ENCODE measurements around the gene IFT88. TPM values are rescaled to one million over a fixed set of nuclear protein-coding genes. Genes with fewer than 3 reads are reported as not detected.

Gene IFT88
- total RNA-seq, 1 donor from 2014 or later = 13.6 TPM

GRCh38 chr13:20684546-20684945, 117.6 kb downstream of the IFT88 start:
- Histone ChIP-seq H3K4me1 (no peaks in the 10 kb centered on the region), H3K36me3 (no peaks in the 10 kb centered on the region), H3K4me3 (no peak overlapping the region), H3K9me3 (no peaks in the 10 kb centered on the region), H3K27ac (no peak overlapping the region), H3K27me3 (no peaks in the 10 kb centered on the region)
- intact Hi-C loops (cut with DNase I) = no loop called here
- ATAC-seq (peak; percentile 75), DNase-seq (no peak)
- TF ChIP-seq CTCF (IDR thresholded peaks at IDR 0.05) = no peak

DNA sequence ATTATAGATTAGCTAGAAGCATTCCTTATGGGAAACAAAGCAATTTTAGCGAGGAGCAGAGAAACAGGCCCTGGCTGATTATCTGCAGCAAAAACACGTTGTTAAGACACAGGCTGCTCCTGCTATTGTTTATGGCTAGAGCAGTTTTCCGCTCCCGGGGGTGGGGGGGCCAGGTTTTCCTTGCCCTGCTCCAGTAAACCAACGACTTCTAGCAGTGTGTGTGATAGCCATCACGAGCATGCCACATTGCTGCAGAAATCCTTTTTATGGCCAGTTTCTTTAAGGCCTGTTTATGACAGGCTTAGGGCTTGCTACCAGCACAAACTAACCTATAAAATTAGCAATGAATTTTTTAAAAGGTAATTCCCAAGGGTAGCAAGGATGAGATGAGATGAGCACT, 118.1 kb downstream of the IFT88 start:
- H3K9me3 ChIP-seq = no peaks in the 10 kb centered on the region
- DNase-seq = no peak
- no peak for ATAC-seq
- H3K4me1 ChIP-seq = no peaks in the 10 kb centered on the region
- no peak overlapping the region for H3K27ac ChIP-seq
- no peaks in the 10 kb centered on the region for H3K27me3 ChIP-seq
- intact Hi-C loops (cut with DNase I) = no loop called here
- TF ChIP-seq CTCF (IDR thresholded peaks at IDR 0.05) = no peak
- H3K36me3 ChIP-seq = no peaks in the 10 kb centered on the region
- H3K4me3 ChIP-seq = no peak overlapping the region

DNA sequence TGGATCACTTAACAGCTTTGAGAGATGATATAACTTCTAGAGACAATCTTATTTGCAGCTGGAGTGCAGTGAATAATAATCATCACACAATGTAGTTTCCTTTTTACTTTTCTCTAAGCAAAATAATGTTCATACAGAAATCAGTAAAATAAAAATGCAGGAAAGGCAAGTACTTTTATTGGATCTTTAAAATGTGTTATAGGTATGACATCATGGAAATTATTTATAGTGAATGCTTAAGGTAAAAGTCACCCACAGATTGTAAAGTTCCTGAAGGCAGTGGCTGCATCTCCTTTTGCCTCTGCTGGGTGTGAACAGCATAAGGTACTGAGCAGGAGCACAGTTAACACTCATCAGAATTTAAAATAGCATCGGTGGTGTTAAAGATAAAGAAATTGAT, 119.2 kb downstream of the IFT88 start:
- Histone ChIP-seq H3K27me3 (no peaks in the 10 kb centered on the region), H3K27ac (no peak overlapping the region), H3K9me3 (no peaks in the 10 kb centered on the region), H3K4me1 (no peaks in the 10 kb centered on the region), H3K4me3 (no peak overlapping the region), H3K36me3 (peaks cover 9% of the 10 kb centered on the region)
- intact Hi-C loops (cut with DNase I) = no loop called here
- DNase-seq = no peak
- no peak for TF ChIP-seq CTCF (IDR thresholded peaks at IDR 0.05)
- no peak for ATAC-seq

DNA sequence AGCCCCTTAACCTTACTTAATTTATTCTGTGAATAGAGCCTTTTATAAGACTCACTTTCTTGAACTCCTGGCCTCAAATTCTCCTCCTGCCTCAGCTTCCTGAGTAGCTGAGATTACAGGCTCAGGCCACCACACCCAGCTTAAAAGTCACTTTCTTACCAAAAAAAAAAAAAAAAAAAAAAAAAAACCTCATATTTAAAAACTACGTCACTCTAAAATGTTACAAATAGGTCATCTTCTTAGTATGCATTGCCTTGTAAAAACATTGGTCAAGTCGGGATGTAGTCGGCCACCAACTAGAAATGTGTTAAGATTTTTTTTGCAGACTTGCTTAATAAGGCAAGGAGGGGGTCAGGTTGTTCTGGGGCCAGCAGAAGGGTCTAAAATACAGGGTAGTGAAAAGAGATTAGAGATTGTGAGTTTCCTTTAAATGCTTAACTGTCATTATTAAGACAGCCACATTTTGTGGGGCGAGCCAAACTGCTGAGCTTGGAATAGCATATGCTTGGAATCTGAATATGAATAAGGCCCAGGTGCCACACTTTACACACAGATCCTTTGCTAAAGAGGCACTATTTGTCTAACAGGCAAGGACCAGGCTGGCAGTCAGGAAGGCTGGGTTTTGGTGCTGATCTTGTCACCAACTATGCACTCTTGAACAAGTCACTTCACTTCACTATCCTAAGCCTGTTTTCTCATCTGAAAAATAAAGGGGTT, 120.1 kb downstream of the IFT88 start:
- TF ChIP-seq CTCF (IDR thresholded peaks at IDR 0.05) = no peak
- Histone ChIP-seq H3K36me3 (peaks cover 10% of the 10 kb centered on the region), H3K27ac (no peak overlapping the region), H3K27me3 (no peaks in the 10 kb centered on the region), H3K4me1 (no peaks in the 10 kb centered on the region), H3K4me3 (no peak overlapping the region), H3K9me3 (no peaks in the 10 kb centered on the region)
- no peak for ATAC-seq
- intact Hi-C loops (cut with DNase I) = no loop called here
- DNase-seq = no peak

- TF ChIP-seq CTCF (IDR thresholded peaks at IDR 0.05) = no peak
- Histone ChIP-seq H3K4me3 (no peak overlapping the region), H3K27ac (no peak overlapping the region), H3K27me3 (no peaks in the 10 kb centered on the region), H3K4me1 (no peaks in the 10 kb centered on the region), H3K36me3 (peaks cover 10% of the 10 kb centered on the region), H3K9me3 (no peaks in the 10 kb centered on the region)
- ATAC-seq (no peak), DNase-seq (no peak)
- intact Hi-C loops (cut with DNase I) = no loop called here
Measured at GRCh38 chr13:20689291-20689690, 122.3 kb downstream of the IFT88 start.

GRCh38 chr13:20691616-20692015, 124.7 kb downstream of the IFT88 start:
- intact Hi-C loops (cut with DNase I) = no loop called here
- no peak overlapping the region for H3K4me3 ChIP-seq
- no peak for DNase-seq
- H3K27ac ChIP-seq = no peak overlapping the region
- H3K36me3 ChIP-seq = peaks cover 10% of the 10 kb centered on the region
- no peak for ATAC-seq
- H3K27me3 ChIP-seq = no peaks in the 10 kb centered on the region
- no peak for TF ChIP-seq CTCF (IDR thresholded peaks at IDR 0.05)
- no peaks in the 10 kb centered on the region for H3K9me3 ChIP-seq
- H3K4me1 ChIP-seq = no peaks in the 10 kb centered on the region
